H1 (cell line): Measurements from ENCODE around the gene USF1. TPM values are rescaled to one million over a fixed set of nuclear protein-coding genes. Genes with fewer than 3 reads are reported as not detected.
A peak's percentile ranks its signal among the peaks of the same experiment; 100 is the strongest.

Source experiments
- CTCF ChIA-PET: fragments of 300-600 bp; sonication (Branson Sonifier 250); formaldehyde crosslinking; loops from one replicate; lab custom pipeline; 2021; ENCODE audit not compliant: partially characterized antibody; lab: Charles Lee
- POLR2A ChIA-PET: fragments of 300-600 bp; sonication (Branson Sonifier 250); formaldehyde crosslinking; loops from one replicate; lab custom pipeline; 2021; ENCODE audit warnings: inconsistent platforms; ENCODE audit not compliant: partially characterized antibody; lab: Charles Lee
- DNase-seq, 2 experiments: peaks; one replicate each; pipeline versions ENCODE4 v3.0.0 to v3.0.0-alpha.2; 2010 to 2022; ENCODE audit warnings: low spot score in 2 of 2, low read depth in 1 of 2, mixed read lengths in 1 of 2
- FAIRE-seq: peaks from 2 replicates; lab custom pipeline; 2011; peaks lifted over from hg19 to GRCh38; lab: Jason Lieb, UNC
- H2AFZ ChIP-seq: 2 replicates; pipeline ENCODE4 v1.8.1; 2012; ENCODE audit warnings: low read length, inconsistent platforms
- H2AK5ac ChIP-seq: 2 replicates; pipeline ENCODE4 v1.6.1; 2013; ENCODE audit warnings: low read depth, low read length
- H2BK120ac ChIP-seq: replicated peaks from 2 replicates; pipeline ENCODE3; 2013; ENCODE audit warnings: low read depth, low read length, inconsistent platforms
- H2BK12ac ChIP-seq: 2 replicates; pipeline ENCODE4 v1.6.1; 2013; ENCODE audit warnings: low read depth, low read length
- H2BK15ac ChIP-seq: 2 replicates; pipeline ENCODE4 v1.6.1; 2013; ENCODE audit warnings: low read length
- H2BK20ac ChIP-seq: 2 replicates; pipeline ENCODE4 v1.6.1; 2013; ENCODE audit warnings: low read length
- H2BK5ac ChIP-seq: 2 replicates; pipeline ENCODE4 v1.6.1; 2013; ENCODE audit warnings: low read depth, low read length
- H3K14ac ChIP-seq: 2 replicates; pipeline ENCODE4 v1.6.1; 2013; ENCODE audit warnings: inconsistent platforms; ENCODE audit not compliant: insufficient read length
- H3K18ac ChIP-seq: 2 replicates; pipeline ENCODE4 v1.6.1; 2013; ENCODE audit warnings: low read length; ENCODE audit errors: extremely low read depth
- H3K23ac ChIP-seq: 2 replicates; pipeline ENCODE4 v1.6.1; 2013; ENCODE audit warnings: inconsistent platforms; ENCODE audit not compliant: insufficient read length
- H3K23me2 ChIP-seq: 2 replicates; pipeline ENCODE4 v1.6.1; 2013; ENCODE audit warnings: low read depth, low read length
- H3K27ac ChIP-seq: 2 replicates; pipeline ENCODE4 v1.6.1; 2011; ENCODE audit warnings: low read depth, low read length, inconsistent platforms
- H3K27me3 ChIP-seq, 4 experiments: replicated peaks in 1 of 4; 1 replicate in 1 of 4; 2 replicates in 3 of 4; pipeline versions ENCODE4 v1.6.1 to v1.8.1; 2011 to 2013; ENCODE audit warnings: low read length in 3 of 4, mild to moderate bottlenecking in 3 of 4, inconsistent platforms in 2 of 4, mixed read lengths in 2 of 4, moderate library complexity in 1 of 4; ENCODE audit not compliant: control insufficient read depth in 3 of 4, insufficient read depth in 3 of 4; ENCODE audit errors: extremely low read depth in 1 of 4
- H3K36me3 ChIP-seq, 4 experiments: 2 replicates each; pipeline versions ENCODE4 v1.6.1 to v1.8.1; 2011 to 2013; ENCODE audit warnings: mild to moderate bottlenecking in 4 of 4, low read length in 3 of 4, moderate library complexity in 2 of 4, control low read depth in 1 of 4, inconsistent platforms in 1 of 4; ENCODE audit not compliant: insufficient read depth in 4 of 4, control insufficient read depth in 2 of 4
- H3K4ac ChIP-seq: replicated peaks from 2 replicates; pipeline ENCODE3; 2013; ENCODE audit warnings: low read length, low read depth, mixed read lengths, inconsistent platforms; ENCODE audit not compliant: insufficient read length
- H3K4me1 ChIP-seq, 4 experiments: replicated peaks in 1 of 4; 1 replicate in 1 of 4; 2 replicates in 3 of 4; pipeline versions ENCODE4 v1.6.1 to v1.8.1; 2011 to 2013; ENCODE audit warnings: low read length in 3 of 4, inconsistent platforms in 2 of 4, mixed read lengths in 1 of 4; ENCODE audit not compliant: insufficient read depth in 4 of 4, control insufficient read depth in 3 of 4
- H3K4me2 ChIP-seq, 2 experiments: 2 replicates each; pipeline versions ENCODE4 v1.6.1 to v1.8.1; 2011 to 2013; ENCODE audit warnings: low read depth in 2 of 2, low read length in 2 of 2, control low read depth in 1 of 2, inconsistent platforms in 1 of 2, mild to moderate bottlenecking in 1 of 2; ENCODE audit not compliant: insufficient read depth in 1 of 2
- H3K4me3 ChIP-seq, 4 experiments: fragments of 200-600, 300-600 bp in 1 of 4; sonication (generic), shearing (Covaris generic), sonication (Bioruptor Twin) in 1 of 4; 2 replicates each; pipeline versions ENCODE4 v1.5.1 to v1.8.1; 2011 to 2016; ENCODE audit warnings: low read length in 4 of 4, low read depth in 3 of 4, control low read depth in 2 of 4, inconsistent platforms in 2 of 4, mild to moderate bottlenecking in 2 of 4, mixed read lengths in 1 of 4, moderate library complexity in 1 of 4; ENCODE audit not compliant: insufficient read depth in 2 of 4; ENCODE audit errors: extremely low read depth in 1 of 4
- H3K56ac ChIP-seq: replicated peaks from 2 replicates; pipeline ENCODE3; 2013; ENCODE audit warnings: low read depth, mild to moderate bottlenecking, mixed read lengths, low read length, inconsistent platforms; ENCODE audit not compliant: insufficient read length
- H3K79me1 ChIP-seq: 2 replicates; pipeline ENCODE4 v1.6.1; 2013; ENCODE audit warnings: low read depth, low read length, control low read depth
- H3K79me2 ChIP-seq, 2 experiments: 2 replicates each; pipeline versions ENCODE4 v1.6.1 to v1.8.1; 2012 to 2013; ENCODE audit warnings: low read length in 2 of 2, mild to moderate bottlenecking in 2 of 2, inconsistent platforms in 1 of 2; ENCODE audit not compliant: insufficient read depth in 2 of 2, control insufficient read depth in 1 of 2
- H3K9ac ChIP-seq, 4 experiments: replicated peaks in 1 of 4; 1 replicate in 1 of 4; 2 replicates in 3 of 4; pipeline versions ENCODE4 v1.6.1 to v1.8.1; 2011 to 2013; ENCODE audit warnings: low read depth in 3 of 4, low read length in 3 of 4, control low read depth in 2 of 4, mild to moderate bottlenecking in 2 of 4, moderate library complexity in 2 of 4, inconsistent platforms in 1 of 4; ENCODE audit errors: extremely low read depth in 1 of 4
- H3K9me3 ChIP-seq, 2 experiments: 2 replicates each; pipeline versions ENCODE4 v1.6.1 to v1.8.1; 2012 to 2013; ENCODE audit warnings: mild to moderate bottlenecking in 2 of 2, moderate library complexity in 2 of 2, control low read depth in 1 of 2, inconsistent platforms in 1 of 2, low read depth in 1 of 2, low read length in 1 of 2, mixed read lengths in 1 of 2; ENCODE audit not compliant: insufficient read depth in 2 of 2
- H4K20me1 ChIP-seq, 2 experiments: replicated peaks in 1 of 2; 2 replicates each; pipeline versions ENCODE3 to v1.8.1; 2011 to 2013; ENCODE audit warnings: inconsistent platforms in 2 of 2, low read length in 2 of 2, mild to moderate bottlenecking in 1 of 2; ENCODE audit not compliant: insufficient read depth in 2 of 2, control insufficient read depth in 1 of 2
- H4K5ac ChIP-seq: 2 replicates; pipeline ENCODE4 v1.6.1; 2013; ENCODE audit warnings: low read length, low read depth, mixed read lengths, inconsistent platforms; ENCODE audit not compliant: insufficient read length
- H4K8ac ChIP-seq: 2 replicates; pipeline ENCODE4 v1.8.0; 2013; ENCODE audit warnings: mild to moderate bottlenecking, moderate library complexity, low read length, inconsistent platforms; ENCODE audit not compliant: insufficient read depth; ENCODE audit errors: extremely low read depth
- H4K91ac ChIP-seq: replicated peaks from 2 replicates; pipeline ENCODE3; 2013; ENCODE audit warnings: low read length, mixed read lengths, inconsistent platforms; ENCODE audit not compliant: insufficient read length
- WGBS, 2 experiments: shearing (Covaris generic) in 1 of 2; methylation state at CpG; one replicate each; pipeline versions ENCODE4 v1.1.6 to v1.1.7; 2013 to 2015; ENCODE audit warnings: low lambda C conversion rate in 2 of 2, mixed read lengths in 2 of 2, inconsistent platforms in 1 of 2, low coverage in 1 of 2, missing lambda C conversion rate in 1 of 2; ENCODE audit not compliant: insufficient replicate concordance in 2 of 2, insufficient coverage in 1 of 2, insufficient read length in 1 of 2; ENCODE audit errors: extremely low coverage in 1 of 2, missing lambda C conversion rate in 1 of 2; 5-methylcytosine and 5-hydroxymethylcytosine counted together
- polyA plus RNA-seq, 7 experiments: library from polyadenylated mRNA; depleted of rRNA in 3 of 7; stranded (reverse) in 5 of 7; unstranded in 2 of 7; fragments of >200 nt in 5 of 7; fragments of 200-250 nt in 2 of 7; gene quantifications; 1 replicate in 5 of 7; 2 replicates in 1 of 7; 4 replicates in 1 of 7; pipeline versions ENCODE4 v1.2.1 to v1.2.3, GENCODE V29; 2011 to 2013; ENCODE audit warnings: missing spikeins in 2 of 7, mixed read lengths in 2 of 7
- total RNA-seq: library from RNA; stranded (reverse); fragmentation: NEBNext Ultra II Directional; extraction: Animal tissue kit (Norgen Biotek cat#: 25700); gene quantifications from 2 replicates; pipeline ENCODE4 v1.2.1, GENCODE V29; 2021

USF1 gene
- total and polyA plus RNA-seq, 2 of the 8 experiments (the other 6 are each of a cell fraction or from before 2014, with no cell fraction given): 45.7 to 68.9 TPM

DNA sequence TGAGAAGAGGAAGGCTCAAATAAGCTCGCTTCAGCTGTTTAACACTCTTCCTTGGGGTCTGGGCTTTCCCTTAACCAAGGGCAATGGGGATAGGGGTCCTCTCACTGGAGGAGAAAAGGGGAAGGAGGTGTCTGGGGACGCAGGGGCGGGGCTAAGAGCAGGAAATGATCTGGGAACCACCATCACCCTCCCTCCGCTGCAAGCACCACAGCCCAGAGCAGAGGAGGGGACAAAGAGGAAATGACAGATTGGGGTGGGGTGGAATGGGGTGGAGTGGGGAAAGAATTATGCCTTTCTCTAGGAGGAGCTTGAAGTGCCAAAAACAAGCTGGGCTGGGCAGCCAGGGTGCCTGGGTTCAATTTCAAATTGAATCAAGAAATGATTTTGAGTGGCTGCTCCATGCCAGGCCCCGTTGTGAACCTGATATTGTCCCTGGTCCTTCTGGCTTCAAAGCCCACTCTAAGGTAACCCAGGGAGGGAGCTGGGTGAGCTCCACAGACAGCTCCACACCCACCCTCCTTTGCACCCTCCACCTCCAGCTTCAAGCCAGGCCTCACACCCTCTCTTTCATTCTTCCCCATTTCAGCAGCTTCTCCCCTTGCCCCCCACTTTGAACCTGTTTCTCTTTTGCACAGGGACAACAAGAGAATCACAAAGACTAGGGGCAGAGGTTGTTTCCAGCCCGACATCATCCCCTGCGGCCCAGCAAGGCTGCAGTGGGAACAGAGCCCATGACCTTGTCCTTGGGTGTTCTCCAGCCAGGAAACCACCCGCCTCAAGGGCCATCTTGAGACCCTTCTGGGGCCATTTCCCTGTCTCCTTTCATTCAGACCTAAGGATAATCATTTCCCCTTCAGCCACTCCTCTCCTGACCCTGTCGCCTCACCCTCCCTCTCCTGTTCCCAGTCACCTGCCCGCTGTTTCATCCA is 22.8 kb upstream of the USF1 start:
- DNase-seq: no peak
- Histone ChIP-seq H2BK12ac (no peak overlapping the region), H3K14ac (no peak overlapping the region), H3K9ac (no peak overlapping the region), H2BK20ac (no peak overlapping the region), H3K4me1 (peaks cover 0 to 8% (median 3%) of the 10 kb centered on the region in 4 experiments; a peak in 3 of 7 replicates), H3K4me2 (no peak overlapping the region), H3K23ac (no peak overlapping the region), H2BK120ac (no peak overlapping the region), H3K79me1 (no peaks in the 10 kb centered on the region), H3K27ac (no peak overlapping the region), H3K56ac (no peak overlapping the region), H2BK15ac (0 out of 2 replicates have a peak overlapping the region, but pooled peaks have one; percentile 29), H3K18ac (no peak overlapping the region), H2AFZ (no peak overlapping the region), H4K20me1 (peaks cover 0 to 3% of the 10 kb centered on the region in 2 experiments), H3K4me3 (no peak overlapping the region), H3K9me3 (no peaks in the 10 kb centered on the region), H3K27me3 (no peaks in the 10 kb centered on the region), H3K4ac (peak overlapping the region; percentile 84), H2AK5ac (no peak overlapping the region), H2BK5ac (no peak overlapping the region), H4K5ac (no peak overlapping the region), H3K79me2 (no peaks in the 10 kb centered on the region), H4K8ac (peak overlapping the region; percentile 70; the same call in 1 of the 2 replicates), H3K23me2 (no peaks in the 10 kb centered on the region), H4K91ac (peak overlapping the region; percentile 30), H3K36me3 (no peaks in the 10 kb centered on the region)
- 86% methylated on average over 9 of the region's 10 CpGs; no CpG with 5 or more reads in 1 of the 2 experiments for WGBS, 2 experiments
- POLR2A ChIA-PET: interaction anchor here (1.0 to 1.4 kb wide), 2 partner anchors 29 to 64 kb away, joined by 3 to 4 read pairs; partner anchors contain the start of genes DEDD and TSTD1
- CTCF ChIA-PET: interaction anchor here (0.7 to 17.8 kb wide), 6 partner anchors 9 to 288 kb away, joined by 3 to 282 read pairs (median 4); partner anchors contain the start of genes KLHDC9 and NECTIN4
- FAIRE-seq: no peak
